ENCODE measurements around the gene TMEM179. TPM values are rescaled to one million over a fixed set of nuclear protein-coding genes. Genes with fewer than 3 reads are reported as not detected.

TMEM179 gene
- total and polyA plus RNA-seq, 2 donors (not counting 1 experiment from before 2014, with no cell fraction given), result not detected

DNA sequence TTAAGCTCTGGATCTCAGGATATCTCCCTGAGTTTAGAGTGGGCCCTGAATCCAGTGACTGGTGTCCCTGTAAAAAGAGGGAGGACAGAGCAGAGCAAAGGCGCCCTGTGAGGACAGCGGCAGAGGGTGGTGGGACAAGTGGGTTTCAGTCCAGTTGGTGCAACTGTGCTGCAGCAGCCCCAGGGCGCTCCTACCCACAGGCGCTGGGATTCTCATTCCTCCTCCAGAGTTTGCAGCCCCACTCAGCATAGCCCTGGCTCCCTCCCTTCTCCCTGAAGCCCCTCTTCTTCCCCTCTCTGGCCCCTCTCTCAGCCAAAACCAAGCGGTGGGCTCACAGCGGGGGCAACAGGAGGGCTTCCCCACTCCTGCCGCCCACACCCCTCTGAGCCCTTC lies 1.6 kb downstream of the TMEM179 start:
- no peaks in the 10 kb centered on the region for H4K20me1 ChIP-seq (ENCODE audit: control insufficient read depth, insufficient read depth, low read length, poor library complexity, severe bottlenecking)
- ChIA-PET POLR2A (no interaction called here), CTCF (no interaction called here)
- Mint-ChIP-seq H3K27me3 (peaks cover 46% of the 10 kb centered on the region), H3K4me3 (no peak overlapping the region), H3K9me3 (ENCODE audit: insufficient read depth) (no peaks in the 10 kb centered on the region), H3K27ac (no peak overlapping the region), H3K4me1 (peaks cover 2% of the 10 kb centered on the region)
- intact Hi-C loops (cut with micrococcal nuclease), result no loop called here
- no peak overlapping the region for H3K9ac ChIP-seq (ENCODE audit: low read length)
- peaks cover 0 to 8% (median 0%) of the 10 kb centered on the region in 3 donors for H3K9me3 ChIP-seq (ENCODE audit: control extremely low read depth in 1 of 3, control insufficient read depth in 2 of 3, insufficient read depth in 1 of 3, low read length in 2 of 3)
- H3K4me3 ChIP-seq (ENCODE audit: control extremely low read depth in 1 of 5, extremely low read depth in 1 of 5, insufficient read depth in 1 of 5, low read depth in 2 of 5, low read length in 4 of 5), result no peak overlapping the region
- no peaks in the 10 kb centered on the region for H3K4me1 ChIP-seq (ENCODE audit: control insufficient read depth in 2 of 2, insufficient read depth in 2 of 2, low read length in 2 of 2)
- TF ChIP-seq EZH2 (IDR thresholded peaks at IDR 0.05; ENCODE audit: borderline replicate concordance, insufficient read depth, low read depth, low read length, poor library complexity, severe bottlenecking), result no peak
- TF ChIP-seq, protein P1, sequence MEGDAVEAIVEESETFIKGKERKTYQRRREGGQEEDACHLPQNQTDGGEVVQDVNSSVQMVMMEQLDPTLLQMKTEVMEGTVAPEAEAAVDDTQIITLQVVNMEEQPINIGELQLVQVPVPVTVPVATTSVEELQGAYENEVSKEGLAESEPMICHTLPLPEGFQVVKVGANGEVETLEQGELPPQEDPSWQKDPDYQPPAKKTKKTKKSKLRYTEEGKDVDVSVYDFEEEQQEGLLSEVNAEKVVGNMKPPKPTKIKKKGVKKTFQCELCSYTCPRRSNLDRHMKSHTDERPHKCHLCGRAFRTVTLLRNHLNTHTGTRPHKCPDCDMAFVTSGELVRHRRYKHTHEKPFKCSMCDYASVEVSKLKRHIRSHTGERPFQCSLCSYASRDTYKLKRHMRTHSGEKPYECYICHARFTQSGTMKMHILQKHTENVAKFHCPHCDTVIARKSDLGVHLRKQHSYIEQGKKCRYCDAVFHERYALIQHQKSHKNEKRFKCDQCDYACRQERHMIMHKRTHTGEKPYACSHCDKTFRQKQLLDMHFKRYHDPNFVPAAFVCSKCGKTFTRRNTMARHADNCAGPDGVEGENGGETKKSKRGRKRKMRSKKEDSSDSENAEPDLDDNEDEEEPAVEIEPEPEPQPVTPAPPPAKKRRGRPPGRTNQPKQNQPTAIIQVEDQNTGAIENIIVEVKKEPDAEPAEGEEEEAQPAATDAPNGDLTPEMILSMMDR (IDR thresholded peaks at IDR 0.05), result no peak
- no peak overlapping the region for H3K27ac ChIP-seq (ENCODE audit: low read length in 2 of 2)
- no peak overlapping the region for H2AFZ ChIP-seq (ENCODE audit: insufficient read depth, low read depth, low read length, poor library complexity, severe bottlenecking)
- no peak for ATAC-seq (ENCODE audit: low read depth)
- WGBS (ENCODE audit: insufficient coverage), result 91% methylated on average over 5 of the region's 7 CpGs
- H3K36me3 ChIP-seq (replicated peaks in 1 of 2; ENCODE audit: control extremely low read depth in 1 of 2, control insufficient read depth in 1 of 2, extremely low read depth in 1 of 2, insufficient read depth in 2 of 2, low read length in 1 of 2), result no peaks in the 10 kb centered on the region
- H3K4me2 ChIP-seq (replicated peaks; ENCODE audit: low read depth, low read length, poor library complexity, severe bottlenecking), result no peak overlapping the region
- no peaks in the 10 kb centered on the region for H3K79me2 ChIP-seq (ENCODE audit: control insufficient read depth, insufficient read depth, low read length)
- H3K27me3 ChIP-seq (replicated peaks in 1 of 4; ENCODE audit: control extremely low read depth in 1 of 4, control insufficient read depth in 3 of 4, insufficient read depth in 4 of 4, low read length in 3 of 4), result peaks cover 0 to 43% (median 6%) of the 10 kb centered on the region in 4 experiments
- no peak for DNase-seq

DNA sequence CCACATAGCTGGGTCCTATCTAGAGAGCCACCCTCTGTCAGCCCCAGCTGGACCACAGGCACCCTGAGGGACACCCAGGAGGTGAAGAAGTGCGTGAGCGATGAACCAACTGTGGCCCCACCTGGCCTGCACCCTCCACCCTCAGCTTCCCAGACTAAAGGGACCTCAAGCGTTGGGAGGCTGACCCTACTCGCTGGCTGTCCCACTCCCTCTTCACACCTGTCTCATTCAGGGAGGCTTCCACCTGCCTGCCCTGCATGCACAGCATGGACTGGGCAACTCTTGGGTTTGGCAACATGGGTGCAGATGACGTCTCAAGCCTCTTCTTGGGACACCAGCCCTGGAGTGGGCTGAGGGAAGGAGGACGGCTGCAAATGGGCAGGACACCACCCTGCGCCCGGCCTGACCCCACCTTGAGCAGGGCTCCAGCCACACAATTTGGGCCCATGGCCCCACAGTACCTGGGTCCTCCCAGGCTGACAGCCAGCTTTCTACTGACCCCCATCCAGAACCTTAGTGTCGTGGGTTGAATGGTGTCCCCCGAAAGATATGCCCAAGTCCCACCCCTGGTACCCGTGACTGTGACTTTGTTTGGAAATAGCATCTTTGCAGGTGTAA lies 2.1 kb downstream of the TMEM179 start:
- Histone ChIP-seq H3K9ac (ENCODE audit: low read length) (no peak overlapping the region), H3K4me2 (replicated peaks; ENCODE audit: low read depth, low read length, poor library complexity, severe bottlenecking) (no peak overlapping the region), H3K79me2 (ENCODE audit: control insufficient read depth, insufficient read depth, low read length) (no peaks in the 10 kb centered on the region), H3K36me3 (replicated peaks in 1 of 2; ENCODE audit: control extremely low read depth in 1 of 2, control insufficient read depth in 1 of 2, extremely low read depth in 1 of 2, insufficient read depth in 2 of 2, low read length in 1 of 2) (no peaks in the 10 kb centered on the region), H3K27ac (ENCODE audit: low read length in 2 of 2) (no peak overlapping the region), H4K20me1 (ENCODE audit: control insufficient read depth, insufficient read depth, low read length, poor library complexity, severe bottlenecking) (no peaks in the 10 kb centered on the region), H2AFZ (ENCODE audit: insufficient read depth, low read depth, low read length, poor library complexity, severe bottlenecking) (no peak overlapping the region), H3K9me3 (ENCODE audit: control extremely low read depth in 1 of 3, control insufficient read depth in 2 of 3, insufficient read depth in 1 of 3, low read length in 2 of 3) (peaks cover 0 to 7% (median 0%) of the 10 kb centered on the region in 3 donors), H3K4me3 (ENCODE audit: control extremely low read depth in 1 of 5, extremely low read depth in 1 of 5, insufficient read depth in 1 of 5, low read depth in 2 of 5, low read length in 4 of 5) (no peak overlapping the region), H3K27me3 (replicated peaks in 1 of 4; ENCODE audit: control extremely low read depth in 1 of 4, control insufficient read depth in 3 of 4, insufficient read depth in 4 of 4, low read length in 3 of 4) (peaks cover 0 to 43% (median 6%) of the 10 kb centered on the region in 4 experiments), H3K4me1 (ENCODE audit: control insufficient read depth in 2 of 2, insufficient read depth in 2 of 2, low read length in 2 of 2) (no peaks in the 10 kb centered on the region)
- Mint-ChIP-seq H3K9me3 (ENCODE audit: insufficient read depth) (no peaks in the 10 kb centered on the region), H3K4me1 (peaks cover 2% of the 10 kb centered on the region), H3K27ac (no peak overlapping the region), H3K4me3 (no peak overlapping the region), H3K27me3 (peaks cover 41% of the 10 kb centered on the region)
- CTCF ChIA-PET, result no interaction called here
- WGBS (ENCODE audit: insufficient coverage), result 88% methylated on average over 11 of the region's 11 CpGs
- intact Hi-C loops (cut with micrococcal nuclease), result no loop called here
- no peak for ATAC-seq (ENCODE audit: low read depth)
- no peak for TF ChIP-seq EZH2 (IDR thresholded peaks at IDR 0.05; ENCODE audit: borderline replicate concordance, insufficient read depth, low read depth, low read length, poor library complexity, severe bottlenecking)
- no peak for DNase-seq
- POLR2A ChIA-PET, result no interaction called here

Measured in B cell (primary cell).